HCT116 (cell line): ENCODE results near the gene VASH2. TPM values are rescaled to one million over a fixed set of nuclear protein-coding genes. Genes with fewer than 3 reads are reported as not detected.

Experiments
- ATAC-seq: fragments of 200-7000 bp; cut with Tn5 transposase; 2 replicates; pipeline ENCODE4 v1.9.1; 2020; ENCODE audit warnings: mild to moderate bottlenecking, moderate library complexity
- BruUV-seq: library from RNA; stranded (reverse); fragments of 400-500 nt; replicated peaks from 2 replicates; lab custom pipeline; 2021; lab: Mats Ljungman, UMichigan
- CTCF ChIA-PET: fragments of 300-600 bp; sonication (Branson Sonifier 250); formaldehyde crosslinking; loops from one replicate; lab custom pipeline; 2021; ENCODE audit warnings: antibody characterized with exemption; lab: Charles Lee
- POLR2A ChIA-PET: fragments of 300-600, 350-600 bp; sonication (Branson Sonifier 250); formaldehyde crosslinking; loops from one replicate; lab custom pipeline; 2021; ENCODE audit warnings: antibody characterized with exemption; lab: Charles Lee
- RAD21 ChIA-PET, 2 experiments: fragments of 300-600 bp; sonication (Branson Sonifier 250); formaldehyde crosslinking; loops; one replicate each; lab custom pipeline; 2023; ENCODE audit warnings: low total read pairs in 2 of 2; ENCODE audit not compliant: uncharacterized antibody in 2 of 2, unreplicated experiment in 2 of 2, low non-redundant PET in 1 of 2; lab: Charles Lee
- DNase-seq: peaks from one replicate; pipeline ENCODE4 v3.0.0-alpha.2; 2010; ENCODE audit warnings: low read depth, low spot score
- H2AFZ ChIP-seq: fragments of 200-600 bp; shearing (Covaris generic), sonication (generic); 2 replicates; pipeline ENCODE4 v1.6.1; 2017; ENCODE audit warnings: low read depth, mixed run types, mixed read lengths, antibody characterized with exemption, low read length; ENCODE audit not compliant: poor library complexity, severe bottlenecking
- H3K27ac ChIP-seq: 2 replicates; pipeline ENCODE4 v1.5.1; 2012; ENCODE audit warnings: low read depth, low read length
- H3K27me3 ChIP-seq: fragments of 200-600 bp; sonication (generic); 2 replicates; pipeline ENCODE4 v1.6.1; 2016; ENCODE audit warnings: mixed run types, low read length, mixed read lengths; ENCODE audit not compliant: insufficient read depth
- H3K36me3 ChIP-seq, 2 experiments: fragments of 200-500 bp in 1 of 2; fragments of 200-600 bp in 1 of 2; sonication (Bioruptor generic) in 1 of 2; sonication (generic) in 1 of 2; 2 replicates each; pipeline versions ENCODE4 v1.5.1 to v1.6.1; 2014 to 2016; ENCODE audit warnings: low read length in 2 of 2, inconsistent platforms in 1 of 2, mixed read lengths in 1 of 2, mixed run types in 1 of 2; ENCODE audit not compliant: insufficient read depth in 2 of 2, control insufficient read depth in 1 of 2
- H3K4me1 ChIP-seq, 2 experiments: fragments of 200-600 bp in 1 of 2; sonication (generic) in 1 of 2; 2 replicates each; pipeline versions ENCODE4 v1.5.1 to v1.6.1; 2012 to 2017; ENCODE audit warnings: low read length in 2 of 2, inconsistent platforms in 1 of 2, mild to moderate bottlenecking in 1 of 2, mixed read lengths in 1 of 2, mixed run types in 1 of 2, moderate library complexity in 1 of 2; ENCODE audit not compliant: insufficient read depth in 2 of 2, control insufficient read depth in 1 of 2
- H3K4me2 ChIP-seq: fragments of 200-600 bp; sonication (generic); 2 replicates; pipeline ENCODE4 v1.6.1; 2017; ENCODE audit warnings: mixed run types, low read length, mixed read lengths
- H3K4me3 ChIP-seq, 2 experiments: fragments of 200-600 bp in 1 of 2; sonication (generic) in 1 of 2; replicated peaks in 1 of 2; 2 replicates each; pipeline ENCODE4 v1.5.1; 2011 to 2016; ENCODE audit warnings: low read length in 2 of 2, control low read depth in 1 of 2, low read depth in 1 of 2, mild to moderate bottlenecking in 1 of 2, mixed read lengths in 1 of 2, mixed run types in 1 of 2
- H3K79me2 ChIP-seq: fragments of 200-600 bp; sonication (generic); 2 replicates; pipeline ENCODE4 v1.6.1; 2017; ENCODE audit warnings: mild to moderate bottlenecking, mixed run types, low read length, moderate library complexity, mixed read lengths; ENCODE audit not compliant: insufficient read depth
- H3K9ac ChIP-seq: fragments of 200-600 bp; sonication (generic); 2 replicates; pipeline ENCODE4 v1.6.1; 2016; ENCODE audit warnings: low read length, mixed read lengths
- H3K9me2 ChIP-seq: fragments of 200-600 bp; sonication (generic), shearing (Covaris generic); 2 replicates; pipeline ENCODE4 v1.6.1; 2017; ENCODE audit warnings: mixed run types, mild to moderate bottlenecking, moderate library complexity; ENCODE audit not compliant: insufficient read depth
- H3K9me3 ChIP-seq, 2 experiments: fragments of 200-500 bp in 1 of 2; fragments of 200-600 bp in 1 of 2; sonication (Bioruptor generic) in 1 of 2; sonication (generic) in 1 of 2; 2 replicates each; pipeline ENCODE4 v1.6.1; 2014 to 2017; ENCODE audit warnings: low read length in 2 of 2, mixed read lengths in 2 of 2, inconsistent platforms in 1 of 2, low read depth in 1 of 2, mild to moderate bottlenecking in 1 of 2, mixed run types in 1 of 2, moderate library complexity in 1 of 2; ENCODE audit not compliant: control insufficient read depth in 1 of 2, insufficient read depth in 1 of 2
- H4K20me1 ChIP-seq: fragments of 200-600 bp; sonication (generic), shearing (Covaris generic); 2 replicates; pipeline ENCODE4 v1.6.1; 2017; ENCODE audit warnings: mixed run types, mild to moderate bottlenecking, moderate library complexity; ENCODE audit not compliant: insufficient read depth
- ATF3 ChIP-seq: IDR thresholded peaks from 2 replicates; pipeline ENCODE4 v1.6.1; 2012
- CBX3 ChIP-seq: IDR thresholded peaks from 2 replicates; pipeline ENCODE4 v1.6.1; 2012; ENCODE audit warnings: low read depth
- CEBPB ChIP-seq: IDR thresholded peaks from 2 replicates; pipeline ENCODE4 v1.6.1; 2012; ENCODE audit warnings: low read depth
- CTCF ChIP-seq, 3 experiments: fragments of 200-600 bp in 1 of 3; sonication (generic) in 1 of 3; IDR thresholded peaks in 2 of 3; conservative IDR thresholded peaks in 1 of 3; 2 replicates each; pipeline ENCODE4 v1.5.1; 2012 to 2017; ENCODE audit warnings: low read depth in 2 of 3, low read length in 2 of 3, antibody characterized with exemption in 1 of 3, borderline replicate concordance in 1 of 3, control low read depth in 1 of 3, mild to moderate bottlenecking in 1 of 3, mixed read lengths in 1 of 3, mixed run types in 1 of 3, moderate library complexity in 1 of 3; ENCODE audit not compliant: insufficient read depth in 1 of 3
- ELF1 ChIP-seq: IDR thresholded peaks from 2 replicates; pipeline ENCODE4 v1.6.1; 2012; ENCODE audit warnings: low read depth, borderline replicate concordance
- EZH2 ChIP-seq: fragments of 200-600 bp; sonication (generic); IDR thresholded peaks from 2 replicates; pipeline ENCODE4 v1.6.1; 2017; ENCODE audit warnings: antibody characterized with exemption, mixed run types
- FOSL1 ChIP-seq: IDR thresholded peaks from 2 replicates; pipeline ENCODE4 v1.6.1; 2012; ENCODE audit warnings: low read depth
- POLR2A ChIP-seq: IDR thresholded peaks from 2 replicates; pipeline ENCODE4 v1.7.0; 2011; ENCODE audit warnings: borderline replicate concordance; ENCODE audit not compliant: insufficient read depth, insufficient read length; ENCODE audit errors: extremely low read depth
- POLR2AphosphoS5 ChIP-seq: IDR thresholded peaks from 2 replicates; pipeline ENCODE4 v1.6.1; 2011; ENCODE audit warnings: mild to moderate bottlenecking, low read depth, low read length, moderate library complexity
- RAD21 ChIP-seq: IDR thresholded peaks from 2 replicates; pipeline ENCODE4 v1.6.1; 2012; ENCODE audit warnings: low read depth, mild to moderate bottlenecking
- SIN3A ChIP-seq: IDR thresholded peaks from 2 replicates; pipeline ENCODE4 v1.6.1; 2012; ENCODE audit warnings: low read depth
- SRF ChIP-seq: IDR thresholded peaks from 2 replicates; pipeline ENCODE4 v1.6.1; 2012; ENCODE audit warnings: low read depth
- ZBTB33 ChIP-seq: IDR thresholded peaks from 2 replicates; pipeline ENCODE4 v1.6.1; 2011; ENCODE audit warnings: mild to moderate bottlenecking, low read length, moderate library complexity; ENCODE audit not compliant: insufficient replicate concordance; ENCODE audit errors: extremely low read depth
- ZFX ChIP-seq: fragments of 450-650 bp; IDR thresholded peaks from 2 replicates; pipeline ENCODE4 v1.6.1; 2017
- intact Hi-C: fragments of 100-400 bp; cut with micrococcal nuclease; formaldehyde crosslinking; loops from 2 replicates; pipeline ENCODE4 v1.10.0; 2022
- total RNA-seq: library from RNA; stranded (reverse); gene quantifications from one replicate; pipeline ENCODE4 v1.2.1, GENCODE V29; 2021; ENCODE audit not compliant: unreplicated experiment
- TF ChIP-seq, protein P1 (sequence below): IDR thresholded peaks from 2 replicates; pipeline ENCODE4 v1.6.1; 2012; ENCODE audit warnings: low read depth
- TF ChIP-seq, protein P2 (sequence below): IDR thresholded peaks from 2 replicates; pipeline ENCODE4 v1.6.1; 2012

The VASH2 gene
- total RNA-seq, 1 experiment from 2014 or later, result 5.7 TPM

GRCh38 chr1:212973426-212973825 is 23.1 kb downstream of the VASH2 start (continued):
- no peak for TF ChIP-seq ELF1
- no peak for TF ChIP-seq POLR2A
- no peak for TF ChIP-seq FOSL1
- no peak for TF ChIP-seq ZBTB33
- no peak for TF ChIP-seq EZH2
- no peak for TF ChIP-seq RAD21
- no peak for TF ChIP-seq SIN3A

- intact Hi-C loops, result no loop called here
- Histone ChIP-seq H2AFZ (no peak overlapping the region), H3K4me3 (no peak overlapping the region), H3K27ac (no peak overlapping the region), H3K9ac (no peak overlapping the region), H3K9me2 (no peaks in the 10 kb centered on the region), H3K36me3 (no peaks in the 10 kb centered on the region; a peak in 1 of 4 replicates), H3K79me2 (no peaks in the 10 kb centered on the region), H3K4me2 (no peak overlapping the region), H3K4me1 (no peaks in the 10 kb centered on the region), H3K27me3 (no peaks in the 10 kb centered on the region), H3K9me3 (no peaks in the 10 kb centered on the region), H4K20me1 (no peaks in the 10 kb centered on the region)
- DNase-seq (no peak), ATAC-seq (no peak)
- ChIA-PET POLR2A (no interaction called here), CTCF (no interaction called here), RAD21 (no interaction called here)
- no TSS peak for BruUV-seq
- no peak for TF ChIP-seq POLR2A
- no peak for TF ChIP-seq CBX3
- no peak for TF ChIP-seq ZFX
- no peak for TF ChIP-seq CEBPB
- no peak for TF ChIP-seq ATF3
- no peak for TF ChIP-seq SRF
- TF ChIP-seq POLR2AphosphoS5, result no peak
- TF ChIP-seq SIN3A, result no peak
- TF ChIP-seq, protein P1, sequence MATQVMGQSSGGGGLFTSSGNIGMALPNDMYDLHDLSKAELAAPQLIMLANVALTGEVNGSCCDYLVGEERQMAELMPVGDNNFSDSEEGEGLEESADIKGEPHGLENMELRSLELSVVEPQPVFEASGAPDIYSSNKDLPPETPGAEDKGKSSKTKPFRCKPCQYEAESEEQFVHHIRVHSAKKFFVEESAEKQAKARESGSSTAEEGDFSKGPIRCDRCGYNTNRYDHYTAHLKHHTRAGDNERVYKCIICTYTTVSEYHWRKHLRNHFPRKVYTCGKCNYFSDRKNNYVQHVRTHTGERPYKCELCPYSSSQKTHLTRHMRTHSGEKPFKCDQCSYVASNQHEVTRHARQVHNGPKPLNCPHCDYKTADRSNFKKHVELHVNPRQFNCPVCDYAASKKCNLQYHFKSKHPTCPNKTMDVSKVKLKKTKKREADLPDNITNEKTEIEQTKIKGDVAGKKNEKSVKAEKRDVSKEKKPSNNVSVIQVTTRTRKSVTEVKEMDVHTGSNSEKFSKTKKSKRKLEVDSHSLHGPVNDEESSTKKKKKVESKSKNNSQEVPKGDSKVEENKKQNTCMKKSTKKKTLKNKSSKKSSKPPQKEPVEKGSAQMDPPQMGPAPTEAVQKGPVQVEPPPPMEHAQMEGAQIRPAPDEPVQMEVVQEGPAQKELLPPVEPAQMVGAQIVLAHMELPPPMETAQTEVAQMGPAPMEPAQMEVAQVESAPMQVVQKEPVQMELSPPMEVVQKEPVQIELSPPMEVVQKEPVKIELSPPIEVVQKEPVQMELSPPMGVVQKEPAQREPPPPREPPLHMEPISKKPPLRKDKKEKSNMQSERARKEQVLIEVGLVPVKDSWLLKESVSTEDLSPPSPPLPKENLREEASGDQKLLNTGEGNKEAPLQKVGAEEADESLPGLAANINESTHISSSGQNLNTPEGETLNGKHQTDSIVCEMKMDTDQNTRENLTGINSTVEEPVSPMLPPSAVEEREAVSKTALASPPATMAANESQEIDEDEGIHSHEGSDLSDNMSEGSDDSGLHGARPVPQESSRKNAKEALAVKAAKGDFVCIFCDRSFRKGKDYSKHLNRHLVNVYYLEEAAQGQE, result no peak
- TF ChIP-seq, protein P2, sequence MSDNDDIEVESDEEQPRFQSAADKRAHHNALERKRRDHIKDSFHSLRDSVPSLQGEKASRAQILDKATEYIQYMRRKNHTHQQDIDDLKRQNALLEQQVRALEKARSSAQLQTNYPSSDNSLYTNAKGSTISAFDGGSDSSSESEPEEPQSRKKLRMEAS, result no peak
- no peak for TF ChIP-seq CTCF (IDR thresholded peaks at IDR 0.05 in 2 of 3, conservative IDR thresholded peaks at IDR 0.05 in 1 of 3; ENCODE audit: borderline replicate concordance in 1 of 3, insufficient read depth in 1 of 3, low read depth in 2 of 3, low read length in 2 of 3)
These were observed 23.6 kb downstream of the VASH2 start for GRCh38 chr1:212973899-212974298.
